Measurements from ENCODE around the gene SLAMF6. TPM values are rescaled to one million over a fixed set of nuclear protein-coding genes. Genes with fewer than 3 reads are reported as not detected.

Gene SLAMF6
- total RNA-seq, 1 experiment from 2014 or later = not detected

GRCh38 chr1:160438317-160438918, 84.6 kb downstream of the SLAMF6 start:
- DNase-seq (ENCODE audit: low spot score) = no peak
- intact Hi-C loops (cut with micrococcal nuclease; ENCODE audit: unreplicated experiment) = no loop called here
- TF ChIP-seq CTCF (conservative IDR thresholded peaks at IDR 0.05; ENCODE audit: low read depth, low read length) (no peak), EZH2 (IDR thresholded peaks at IDR 0.05; ENCODE audit: borderline replicate concordance, low read depth, low read length, poor library complexity, severe bottlenecking) (no peak)
- no TSS peak for BruUV-seq (replicated peaks)
- no peak overlapping the region for H3K27ac ChIP-seq (ENCODE audit: low read depth, low read length, poor library complexity, severe bottlenecking)
- no peaks in the 10 kb centered on the region for H3K4me1 ChIP-seq (ENCODE audit: insufficient read depth, low read length, poor library complexity, severe bottlenecking)
- no peak overlapping the region for H3K4me3 ChIP-seq (ENCODE audit: low read depth, low read length, poor library complexity, severe bottlenecking)
- H3K36me3 ChIP-seq (ENCODE audit: insufficient read depth, low read length, poor library complexity, severe bottlenecking) = no peaks in the 10 kb centered on the region
- POLR2A ChIA-PET (ENCODE audit: low non-redundant PET) = no interaction called here
- CTCF ChIA-PET = no interaction called here
- H3K9me3 ChIP-seq (ENCODE audit: low read depth, low read length, poor library complexity, severe bottlenecking) = no peaks in the 10 kb centered on the region
- peaks cover 9% of the 10 kb centered on the region for H3K27me3 ChIP-seq (replicated peaks; ENCODE audit: insufficient read depth, low read depth, low read length, poor library complexity)

DNA sequence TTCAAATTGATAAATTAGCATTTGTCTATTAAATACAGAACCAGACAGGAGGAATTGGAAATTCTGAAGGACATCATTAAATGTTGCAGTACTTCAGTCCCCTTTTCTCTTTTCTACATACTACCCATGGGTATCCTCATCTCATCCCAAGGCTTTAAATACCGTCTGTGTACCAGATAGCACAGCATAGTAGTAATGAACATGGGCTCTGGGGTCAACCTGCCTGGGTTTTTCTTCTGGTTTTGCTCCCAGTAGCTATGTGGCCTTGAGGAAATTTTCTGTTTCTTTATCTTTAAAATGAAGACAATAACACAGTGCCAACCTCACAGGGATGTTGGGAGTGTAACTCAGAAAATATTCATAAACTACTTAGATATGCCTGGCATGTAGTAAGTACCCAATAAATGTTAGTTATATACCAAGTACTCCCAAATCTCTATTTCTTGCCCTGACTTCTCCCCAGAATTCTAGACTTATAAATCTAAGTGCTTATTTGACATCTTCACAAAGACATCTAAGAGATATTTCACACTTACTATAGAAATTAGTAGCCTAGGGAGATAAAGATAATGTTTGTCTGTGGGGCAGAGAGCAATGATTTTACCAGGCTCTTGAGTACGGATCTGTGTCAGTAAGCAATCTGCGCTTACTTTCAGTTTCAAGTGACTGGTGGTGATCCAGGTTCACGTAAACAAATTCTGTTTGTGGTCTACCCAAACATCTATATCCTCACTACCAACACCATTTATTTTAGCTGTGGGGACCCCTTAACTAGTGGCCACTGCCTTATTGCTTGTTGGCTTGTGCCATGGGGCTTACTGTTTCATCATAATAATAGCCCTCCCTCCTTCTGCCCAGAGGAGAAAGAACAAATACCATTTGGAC, 85.4 kb downstream of the SLAMF6 start:
- Histone ChIP-seq H3K27ac (ENCODE audit: low read depth, low read length, poor library complexity, severe bottlenecking) (no peak overlapping the region), H3K4me1 (ENCODE audit: insufficient read depth, low read length, poor library complexity, severe bottlenecking) (no peaks in the 10 kb centered on the region), H3K9me3 (ENCODE audit: low read depth, low read length, poor library complexity, severe bottlenecking) (no peaks in the 10 kb centered on the region), H3K4me3 (ENCODE audit: low read depth, low read length, poor library complexity, severe bottlenecking) (no peak overlapping the region), H3K36me3 (ENCODE audit: insufficient read depth, low read length, poor library complexity, severe bottlenecking) (no peaks in the 10 kb centered on the region), H3K27me3 (replicated peaks; ENCODE audit: insufficient read depth, low read depth, low read length, poor library complexity) (peaks cover 9% of the 10 kb centered on the region)
- ChIA-PET CTCF (no interaction called here), POLR2A (ENCODE audit: low non-redundant PET) (interaction anchor here (0.7 kb wide), 1 partner anchor 542 kb away, joined by 3 read pairs; no protein-coding TSS in a partner anchor)
- no peak for TF ChIP-seq EZH2 (IDR thresholded peaks at IDR 0.05; ENCODE audit: borderline replicate concordance, low read depth, low read length, poor library complexity, severe bottlenecking)
- TF ChIP-seq CTCF (conservative IDR thresholded peaks at IDR 0.05; ENCODE audit: low read depth, low read length) = no peak
- intact Hi-C loops (cut with micrococcal nuclease; ENCODE audit: unreplicated experiment) = no loop called here
- no peak for DNase-seq (ENCODE audit: low spot score)
- no TSS peak for BruUV-seq (replicated peaks)

DNA sequence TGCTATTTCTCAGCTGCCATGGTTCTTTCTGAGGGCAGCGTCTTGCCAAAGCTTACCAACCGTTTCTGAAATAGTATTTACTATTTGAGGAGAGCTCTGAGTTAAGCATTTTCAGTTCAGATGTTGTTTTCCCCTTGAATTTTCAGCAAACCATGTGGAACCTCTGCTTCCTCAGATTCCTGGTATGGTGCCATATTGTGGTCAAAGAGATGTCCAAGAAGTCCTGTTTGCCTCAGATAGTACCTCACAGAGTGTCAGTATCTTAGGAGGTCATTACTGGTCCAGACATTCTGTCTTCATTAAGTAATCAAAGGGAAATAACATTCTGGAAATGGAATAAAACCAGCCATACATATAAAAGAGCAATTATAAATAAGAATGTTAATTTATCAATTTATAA, 86.1 kb downstream of the SLAMF6 start:
- BruUV-seq (replicated peaks) = no TSS peak
- POLR2A ChIA-PET (ENCODE audit: low non-redundant PET) = interaction anchor here (0.7 kb wide), 1 partner anchor 543 kb away, joined by 3 read pairs; no protein-coding TSS in a partner anchor
- Histone ChIP-seq H3K27ac (ENCODE audit: low read depth, low read length, poor library complexity, severe bottlenecking) (no peak overlapping the region), H3K36me3 (ENCODE audit: insufficient read depth, low read length, poor library complexity, severe bottlenecking) (no peaks in the 10 kb centered on the region), H3K27me3 (replicated peaks; ENCODE audit: insufficient read depth, low read depth, low read length, poor library complexity) (peaks cover 9% of the 10 kb centered on the region), H3K9me3 (ENCODE audit: low read depth, low read length, poor library complexity, severe bottlenecking) (no peaks in the 10 kb centered on the region), H3K4me1 (ENCODE audit: insufficient read depth, low read length, poor library complexity, severe bottlenecking) (no peaks in the 10 kb centered on the region), H3K4me3 (ENCODE audit: low read depth, low read length, poor library complexity, severe bottlenecking) (no peak overlapping the region)
- TF ChIP-seq EZH2 (IDR thresholded peaks at IDR 0.05; ENCODE audit: borderline replicate concordance, low read depth, low read length, poor library complexity, severe bottlenecking) (no peak), CTCF (conservative IDR thresholded peaks at IDR 0.05; ENCODE audit: low read depth, low read length) (no peak)
- no peak for DNase-seq (ENCODE audit: low spot score)
- CTCF ChIA-PET = no interaction called here
- intact Hi-C loops (cut with micrococcal nuclease; ENCODE audit: unreplicated experiment) = no loop called here

Other genes starting within 250 kb of the SLAMF6 start
- gene PEX19, start 238.1 kb downstream of the SLAMF6 start, total RNA-seq (2021) = 67.0 and 69.1 TPM in 2 replicates
- gene COPA, start 180.0 kb downstream of the SLAMF6 start, total RNA-seq (2021) = 134 and 166 TPM in 2 replicates
- 58.0 and 64.6 TPM in 2 replicates for gene NCSTN, start 179.9 kb downstream of the SLAMF6 start, total RNA-seq (2021)
- 0.43 and 0.55 TPM in 2 replicates for gene NHLH1, start 156.2 kb downstream of the SLAMF6 start, total RNA-seq (2021)
- 20.9 and 22.7 TPM in 2 replicates for gene VANGL2, start 122.7 kb downstream of the SLAMF6 start, total RNA-seq (2021)
- not detected in 2 replicates for gene CD84, start 56.2 kb upstream of the SLAMF6 start, total RNA-seq (2021)
- 1.1 and 2.2 TPM in 2 replicates for gene SLAMF1, start 123.8 kb upstream of the SLAMF6 start, total RNA-seq (2021)
- gene CD48, start 188.6 kb upstream of the SLAMF6 start, total RNA-seq (2021) = not detected in 2 replicates
- gene SLAMF7, start 216.0 kb upstream of the SLAMF6 start, total RNA-seq (2021) = not detected in 2 replicates